Ovary (tissue), 9 donors: ENCODE results near the gene RBFOX2. TPM values are rescaled to one million over a fixed set of nuclear protein-coding genes. Genes with fewer than 3 reads are reported as not detected.
"Not testable (repeated sequence)": the region's sequence is repeated elsewhere in the genome, so short reads cannot be mapped to it uniquely, and the experiment has no call there.

Source experiments
- DNase-seq, 5 donors: peaks; one replicate each; pipeline ENCODE4 v3.0.0-alpha.2; 2019 to 2020
- H3K27ac ChIP-seq, 2 donors: fragments of 200-600 bp; one replicate each; pipeline versions ENCODE4 v1.5.1 to v1.8.0; 2019 to 2022
- H3K27me3 ChIP-seq: fragments of 200-600 bp; one replicate; pipeline ENCODE4 v1.8.0; 2022
- H3K36me3 ChIP-seq: fragments of 200-600 bp; sonication (generic); one replicate; pipeline ENCODE4 v1.5.1; 2019
- H3K4me1 ChIP-seq: one replicate; pipeline ENCODE4 v1.8.1; 2013; ENCODE audit warnings: mild to moderate bottlenecking, moderate library complexity; ENCODE audit not compliant: insufficient read depth
- H3K4me3 ChIP-seq: fragments of 200-600 bp; sonication (generic); one replicate; pipeline ENCODE4 v1.5.1; 2017
- H3K9me3 ChIP-seq, 2 donors: fragments of 200-600 bp in 1 of 2; sonication (generic) in 1 of 2; one replicate each; pipeline versions ENCODE4 v1.5.1 to v1.8.1; 2013 to 2019; ENCODE audit warnings: mild to moderate bottlenecking in 1 of 2, moderate library complexity in 1 of 2
- EP300 ChIP-seq: sonication (generic); formaldehyde crosslinking; IDR thresholded peaks from one replicate; pipeline ENCODE4 v1.6.1; 2017; ENCODE audit warnings: antibody characterized with exemption
- POLR2A ChIP-seq: fragments of 450-650 bp; IDR thresholded peaks from one replicate; pipeline ENCODE4 v1.6.1; 2017; ENCODE audit warnings: antibody characterized with exemption, mild to moderate bottlenecking, moderate library complexity
- WGBS, 3 donors: extraction: QIAGEN DNeasy Blood & Tissue Kit in 1 of 3; methylation state at CpG; one replicate each; pipeline versions ENCODE4 v1.1.5 to v1.1.7; 2013 to 2017; 5-methylcytosine and 5-hydroxymethylcytosine counted together
- intact Hi-C, 4 donors: fragments of 100-400 bp; cut with DNase I; formaldehyde crosslinking; loops; one replicate each; pipeline versions ENCODE4 v1.11.0 to v1.15.1; 2022 to 2023
- polyA plus RNA-seq, 2 donors: library from polyadenylated mRNA; stranded (reverse); fragments of 200-250 nt in 1 of 2; fragments of 350-450 nt in 1 of 2; fragmentation: Illumina TruSeq in 1 of 2; extraction: RNeasy Lipid Tissue Mini Kit (QIAGEN cat#74804) in 1 of 2; gene quantifications; one replicate each; pipeline ENCODE4 v1.2.3, GENCODE V29; 2013 to 2014
- total RNA-seq, 7 donors: library from RNA; depleted of rRNA in 2 of 7; stranded (reverse); fragments of >200 nt in 2 of 7; fragmentation: NEBNext Ultra II Directional in 3 of 7; extraction: Animal tissue kit (Norgen Biotek cat#: 25700) in 3 of 7; gene quantifications; one replicate each; pipeline versions ENCODE4 v1.1.0 to v1.2.4, GENCODE V29; 2016 to 2023
- TF ChIP-seq, protein P1 (sequence below), 3 donors: fragments of 450-650 bp in 2 of 3; fragments of 200-600 bp in 1 of 3; IDR thresholded peaks; one replicate each; pipeline versions ENCODE4 v1.5.1 to v1.8.0; 2016 to 2022; ENCODE audit warnings: antibody characterized with exemption in 3 of 3, mild to moderate bottlenecking in 1 of 3
- donor health status: DM: no; HTN: no; CAD: no; lungs with moderate emphysema.
- donor health status: DM: no; HTN: no; CAD: no.
- donor health status: Bipolar disorder and iron deficiency.
- donor health status: DM: yes; HTN: yes; CAD: no.
- donor health status: DM: no; HTN: no; CAD: no.
- donor health status: DM: yes; HTN: yes; CAD: no.

Gene RBFOX2
- total and polyA plus RNA-seq, 9 donors = 68.7 to 140 (median 128) TPM

DNA sequence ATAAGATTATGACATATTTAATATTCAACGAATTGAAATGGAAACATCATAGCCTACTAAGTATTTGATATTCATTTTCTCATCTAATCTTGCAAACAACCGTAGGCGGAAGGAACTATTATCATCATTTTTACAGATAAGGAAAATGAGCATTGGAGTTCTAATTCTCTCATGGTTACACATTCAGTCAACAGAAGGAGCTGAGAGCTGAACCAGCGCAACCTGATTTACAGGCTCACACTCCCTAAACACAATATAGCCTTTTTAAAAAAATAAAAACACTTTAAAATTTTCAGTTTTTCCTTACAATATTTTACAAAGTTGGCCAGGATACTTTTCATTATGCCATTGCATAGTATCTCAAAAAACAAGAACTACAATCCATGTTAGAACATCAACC is 236.1 kb downstream of the RBFOX2 start:
- intact Hi-C loops = no loop called here
- Histone ChIP-seq H3K9me3 (no peaks in the 10 kb centered on the region), H3K4me3 (no peak overlapping the region), H3K36me3 (no peaks in the 10 kb centered on the region), H3K4me1 (peaks cover 3% of the 10 kb centered on the region), H3K27me3 (no peaks in the 10 kb centered on the region), H3K27ac (no peak overlapping the region)
- 55 to 63% (median 58%) methylated on average over 4 of the region's 4 CpGs for WGBS, 3 donors
- TF ChIP-seq POLR2A (no peak), EP300 (no peak)
- TF ChIP-seq, protein P1, sequence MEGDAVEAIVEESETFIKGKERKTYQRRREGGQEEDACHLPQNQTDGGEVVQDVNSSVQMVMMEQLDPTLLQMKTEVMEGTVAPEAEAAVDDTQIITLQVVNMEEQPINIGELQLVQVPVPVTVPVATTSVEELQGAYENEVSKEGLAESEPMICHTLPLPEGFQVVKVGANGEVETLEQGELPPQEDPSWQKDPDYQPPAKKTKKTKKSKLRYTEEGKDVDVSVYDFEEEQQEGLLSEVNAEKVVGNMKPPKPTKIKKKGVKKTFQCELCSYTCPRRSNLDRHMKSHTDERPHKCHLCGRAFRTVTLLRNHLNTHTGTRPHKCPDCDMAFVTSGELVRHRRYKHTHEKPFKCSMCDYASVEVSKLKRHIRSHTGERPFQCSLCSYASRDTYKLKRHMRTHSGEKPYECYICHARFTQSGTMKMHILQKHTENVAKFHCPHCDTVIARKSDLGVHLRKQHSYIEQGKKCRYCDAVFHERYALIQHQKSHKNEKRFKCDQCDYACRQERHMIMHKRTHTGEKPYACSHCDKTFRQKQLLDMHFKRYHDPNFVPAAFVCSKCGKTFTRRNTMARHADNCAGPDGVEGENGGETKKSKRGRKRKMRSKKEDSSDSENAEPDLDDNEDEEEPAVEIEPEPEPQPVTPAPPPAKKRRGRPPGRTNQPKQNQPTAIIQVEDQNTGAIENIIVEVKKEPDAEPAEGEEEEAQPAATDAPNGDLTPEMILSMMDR (IDR thresholded peaks at IDR 0.05) = no peak
- no peak for DNase-seq

DNA sequence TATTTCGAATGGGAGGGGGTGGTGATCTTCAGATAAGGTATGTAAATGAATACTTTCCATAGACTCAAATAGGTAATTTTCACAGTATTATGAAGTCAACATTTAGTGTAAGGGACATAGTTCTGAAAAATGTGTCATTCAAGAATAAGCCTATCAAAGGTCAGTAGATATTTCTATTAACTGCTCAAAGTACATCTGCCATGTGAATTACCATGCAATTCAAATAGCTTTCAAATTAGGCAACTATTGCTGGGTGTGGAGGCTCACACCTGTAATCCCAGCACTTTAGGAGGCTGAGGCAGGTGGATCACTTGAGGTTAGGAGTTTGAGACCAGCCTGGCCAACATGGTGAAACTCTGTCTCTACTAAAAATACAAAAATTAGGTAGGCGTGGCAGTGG is 236.8 kb downstream of the RBFOX2 start:
- H3K4me3 ChIP-seq, H3K27me3 ChIP-seq, H3K4me1 ChIP-seq, H3K36me3 ChIP-seq, intact Hi-C loops, H3K9me3 ChIP-seq, H3K27ac ChIP-seq, DNase-seq: not testable (repeated sequence)
- 90 to 92% (median 91%) methylated on average over 2 of the region's 2 CpGs for WGBS, 3 donors

DNA sequence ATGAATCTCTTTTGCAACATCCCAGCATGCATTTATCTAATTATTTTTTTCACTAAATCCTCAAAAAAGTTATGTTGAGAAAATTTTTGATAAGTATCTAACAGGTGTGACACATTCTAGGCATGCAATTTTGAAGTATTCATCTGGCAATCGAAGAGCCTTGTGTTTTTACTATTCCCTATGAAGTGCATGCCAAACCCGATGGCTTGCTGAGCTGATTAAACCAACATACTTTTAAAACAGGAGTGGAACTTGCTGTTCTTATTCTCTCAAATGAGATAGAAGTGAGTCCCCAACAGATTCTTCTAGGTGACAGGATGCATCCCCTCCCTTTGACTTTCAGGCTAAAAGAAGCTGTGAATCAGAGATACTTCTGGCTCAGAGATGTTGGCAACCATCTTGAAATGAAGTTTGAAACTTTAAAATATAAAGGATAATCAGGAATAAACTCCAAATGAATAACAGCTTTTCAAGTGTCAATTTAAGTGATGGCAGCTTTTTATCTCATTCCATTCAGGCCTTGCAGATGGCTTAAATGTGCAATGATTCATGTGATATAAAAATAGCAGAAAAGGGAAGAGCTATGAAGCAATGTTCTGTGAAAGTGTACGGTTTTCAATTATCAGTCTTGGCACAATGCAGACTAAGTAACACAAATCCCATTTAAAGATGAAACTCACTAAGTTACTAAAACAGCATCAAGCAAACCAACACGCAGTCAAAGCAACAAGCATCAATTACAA is 243.3 kb downstream of the RBFOX2 start:
- Histone ChIP-seq H3K9me3 (no peaks in the 10 kb centered on the region), H3K27ac (no peak overlapping the region), H3K27me3 (no peaks in the 10 kb centered on the region), H3K4me1 (peaks cover 8% of the 10 kb centered on the region), H3K36me3 (no peaks in the 10 kb centered on the region), H3K4me3 (no peak overlapping the region)
- intact Hi-C loops = loop anchor here in 1 of 4 donors (10.0 kb wide), 1 partner anchor 129 kb away; no protein-coding TSS in a partner anchor
- no peak for DNase-seq
- no peak for TF ChIP-seq POLR2A
- TF ChIP-seq, protein P1 (IDR thresholded peaks at IDR 0.05) = no peak
- TF ChIP-seq EP300 = no peak
- WGBS, 3 donors = 29 to 32% (median 30%) methylated on average over 4 of the region's 4 CpGs

DNA sequence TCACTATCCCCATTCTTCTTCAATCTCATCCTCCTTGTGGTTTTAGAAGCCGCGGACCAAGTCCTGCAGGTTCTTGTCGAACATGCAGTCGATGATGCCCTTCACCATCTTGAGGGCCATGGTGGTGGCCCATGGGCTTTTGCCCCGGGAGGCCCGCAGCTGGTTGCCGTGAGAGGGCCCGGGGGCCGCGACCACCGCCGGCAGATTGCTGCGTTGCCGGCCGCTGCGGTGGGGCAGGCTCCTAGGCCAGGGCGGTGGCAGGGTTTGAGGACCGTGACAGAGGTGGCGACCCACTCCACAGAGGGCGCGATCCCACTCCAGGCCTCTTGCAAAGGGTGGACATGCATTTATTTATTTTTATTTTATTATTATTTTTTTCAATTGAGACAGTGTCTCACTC is 244.0 kb downstream of the RBFOX2 start:
- H3K27me3 ChIP-seq = no peaks in the 10 kb centered on the region
- H3K4me3 ChIP-seq = no peak overlapping the region
- peaks cover 8% of the 10 kb centered on the region for H3K4me1 ChIP-seq
- TF ChIP-seq EP300 (no peak), POLR2A (no peak)
- TF ChIP-seq, protein P1 (IDR thresholded peaks at IDR 0.05) = no peak
- H3K36me3 ChIP-seq = no peaks in the 10 kb centered on the region
- 95 to 99% (median 98%) methylated on average over 21 of the region's 21 CpGs for WGBS, 3 donors
- intact Hi-C loops = loop anchor here in 1 of 4 donors (10.0 kb wide), 1 partner anchor 130 kb away; no protein-coding TSS in a partner anchor
- H3K9me3 ChIP-seq = no peaks in the 10 kb centered on the region
- no peak for DNase-seq
- H3K27ac ChIP-seq = no peak overlapping the region

DNA sequence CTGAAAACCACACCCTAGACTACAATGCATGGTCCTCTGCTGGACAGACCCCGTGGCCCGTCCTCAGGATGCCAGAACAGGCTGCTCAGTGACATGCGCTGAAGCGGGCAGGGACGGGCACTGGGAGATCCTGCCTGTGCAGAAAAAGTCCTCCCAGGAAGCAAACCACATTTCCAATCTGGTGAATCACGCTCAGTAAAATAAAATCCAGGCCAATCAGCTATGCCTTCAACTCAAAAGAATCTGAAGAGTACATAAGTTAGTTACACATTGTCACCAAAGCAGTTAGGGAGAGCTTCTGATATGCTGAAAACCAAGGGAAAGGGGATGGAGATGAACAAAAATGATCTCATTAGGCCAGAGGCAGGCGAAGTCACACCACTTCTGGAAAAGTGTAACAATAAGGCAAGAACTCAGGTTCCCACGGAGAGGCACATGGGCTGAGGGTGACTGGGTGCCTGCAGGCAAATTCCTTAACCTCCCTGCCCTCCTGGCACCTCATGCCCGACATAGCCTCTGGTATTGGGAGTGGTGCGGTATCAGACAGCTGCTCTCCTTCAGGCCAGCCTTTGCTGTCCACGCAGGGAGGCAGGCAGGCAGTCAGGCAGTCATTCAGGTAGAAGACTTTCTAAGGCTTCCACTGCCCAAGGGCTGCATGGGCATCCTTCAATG is 244.5 kb downstream of the RBFOX2 start:
- DNase-seq = no peak
- no peaks in the 10 kb centered on the region for H3K36me3 ChIP-seq
- TF ChIP-seq, protein P1 (IDR thresholded peaks at IDR 0.05) = no peak
- TF ChIP-seq POLR2A (no peak), EP300 (no peak)
- peaks cover 8% of the 10 kb centered on the region for H3K4me1 ChIP-seq
- intact Hi-C loops = loop anchor here in 1 of 4 donors (10.0 kb wide), 1 partner anchor 131 kb away; no protein-coding TSS in a partner anchor
- no peaks in the 10 kb centered on the region for H3K27me3 ChIP-seq
- WGBS, 3 donors = 93 to 96% (median 96%) methylated on average over 11 of the region's 11 CpGs
- no peak overlapping the region for H3K27ac ChIP-seq
- H3K4me3 ChIP-seq = no peak overlapping the region
- no peaks in the 10 kb centered on the region for H3K9me3 ChIP-seq
